Stimulated activated CD4-positive, alpha-beta T cell treated with anti-CD3 and anti-CD28 coated beads, Interleukin-2, amount 100 ng/mL, for 24 hours (primary cell): Measurements from ENCODE around the gene HS3ST2.

ENCODE experiments used
- DNase-seq, 2 donors: peaks; one replicate each; pipeline ENCODE4 v3.0.0-alpha.2; 2020

Gene HS3ST2

DNA sequence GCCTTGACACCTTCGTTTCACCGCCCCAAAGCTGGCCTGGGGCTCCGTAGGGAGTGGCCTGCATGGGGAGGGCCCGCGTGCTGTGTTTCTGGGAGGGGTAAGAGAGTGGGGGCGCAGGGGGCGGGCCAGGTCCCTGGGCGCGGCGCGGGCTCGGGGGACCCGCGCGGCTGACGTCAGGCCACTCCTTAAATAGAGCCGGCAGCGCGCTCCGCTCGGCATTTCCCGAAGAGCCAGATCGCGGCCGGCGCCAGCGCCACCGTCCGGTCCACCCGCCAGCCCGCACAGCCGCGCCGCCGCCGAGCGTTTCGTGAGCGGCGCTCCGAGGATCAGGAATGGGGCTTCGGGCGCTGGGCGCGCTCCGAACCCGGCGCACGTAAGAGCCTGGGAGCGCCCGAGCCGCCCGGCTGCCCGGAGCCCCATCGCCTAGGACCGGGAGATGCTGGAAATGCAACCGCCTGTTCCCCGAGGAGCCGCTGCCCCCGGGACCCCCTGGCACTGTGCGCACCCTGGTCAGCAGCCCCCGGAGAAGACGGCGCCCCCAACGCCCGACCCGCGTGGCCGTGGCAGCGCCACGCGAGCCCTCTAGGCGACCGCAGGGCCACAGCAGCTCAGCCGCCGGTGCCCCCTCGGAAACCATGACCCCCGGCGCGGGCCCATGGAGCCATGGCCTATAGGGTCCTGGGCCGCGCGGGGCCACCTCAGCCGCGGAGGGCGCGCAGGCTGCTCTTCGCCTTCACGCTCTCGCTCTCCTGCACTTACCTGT lies at the start of gene HS3ST2:
Gene HS3ST2 (plus strand): TSS at position 215 of the 763 bp plus-strand sequence. CDS start 449 bp downstream, at position 664.
- DNase-seq, result peak in 1 of 2 donors; percentile 27

DNA sequence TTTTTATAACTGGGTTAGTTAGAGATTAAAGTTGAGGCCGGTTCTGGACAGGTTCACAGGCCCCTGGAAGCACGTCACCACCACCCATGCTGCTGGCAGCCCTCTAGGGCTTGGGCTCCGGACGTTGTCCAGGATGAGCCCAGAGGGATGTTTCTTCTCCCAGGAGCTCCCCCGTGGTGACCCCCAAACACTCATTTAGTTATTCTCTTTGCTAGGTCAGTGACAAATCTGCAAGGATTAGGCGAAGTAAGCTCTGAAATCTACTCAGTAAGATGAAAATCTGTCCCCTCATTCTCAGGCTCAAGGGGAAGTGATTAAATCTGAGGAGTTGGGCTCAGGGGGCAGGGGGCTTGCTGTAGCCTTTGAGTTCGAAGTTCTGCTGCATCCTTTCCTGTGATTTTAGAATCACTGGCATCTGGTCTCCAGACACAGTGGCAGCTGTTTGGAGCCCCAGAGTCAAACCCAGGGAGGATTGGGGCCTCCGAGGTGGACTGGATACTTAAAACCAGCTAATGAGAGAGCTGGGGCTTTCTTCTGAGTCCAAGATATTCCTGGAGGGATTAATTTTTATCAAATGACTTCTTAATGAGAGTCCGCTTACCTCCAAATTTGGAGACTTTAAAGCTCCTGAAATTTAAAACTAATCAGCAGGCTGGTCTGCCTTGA lies 49.2 kb upstream of the HS3ST2 start:
- DNase-seq, result no peak

DNA sequence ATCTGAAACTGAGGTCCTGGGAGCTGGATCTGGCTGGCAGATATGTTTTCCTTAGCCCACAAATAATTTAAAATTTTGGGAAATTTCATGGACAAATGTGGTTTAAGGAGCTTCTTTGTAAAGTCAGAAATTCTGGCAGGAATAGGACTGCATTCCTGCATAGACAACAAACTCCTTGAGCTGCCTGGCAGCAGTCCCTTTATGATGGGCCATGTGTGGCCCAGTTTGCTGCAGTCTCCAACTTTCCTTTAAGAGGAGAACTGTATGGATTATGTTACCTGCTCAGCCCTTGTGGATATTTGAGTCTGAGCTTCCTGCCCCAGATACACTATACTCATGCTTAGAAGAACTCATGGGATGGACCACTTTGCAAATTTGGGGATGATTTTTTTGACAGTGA lies 48.5 kb upstream of the HS3ST2 start:
- DNase-seq, result no peak

DNA sequence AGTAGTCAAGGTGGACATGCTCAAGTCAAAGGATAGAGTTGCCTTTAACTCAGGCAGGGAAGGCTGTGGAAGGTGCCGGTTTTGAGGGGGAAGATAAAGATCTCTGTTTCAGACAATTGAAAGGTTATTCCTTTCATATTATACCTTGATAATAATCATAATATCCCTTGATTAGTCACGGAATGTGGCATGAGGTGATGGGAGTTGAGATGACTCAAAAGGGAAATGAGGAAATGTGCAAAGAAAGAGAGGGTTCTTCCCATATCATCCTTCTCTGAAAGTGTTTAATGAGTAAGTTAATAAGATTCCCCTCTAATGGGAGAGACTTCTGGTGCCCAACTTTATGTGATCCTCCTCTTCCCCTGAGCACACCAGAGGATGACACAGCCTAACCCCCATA lies 43.1 kb upstream of the HS3ST2 start:
- DNase-seq, result no peak

DNA sequence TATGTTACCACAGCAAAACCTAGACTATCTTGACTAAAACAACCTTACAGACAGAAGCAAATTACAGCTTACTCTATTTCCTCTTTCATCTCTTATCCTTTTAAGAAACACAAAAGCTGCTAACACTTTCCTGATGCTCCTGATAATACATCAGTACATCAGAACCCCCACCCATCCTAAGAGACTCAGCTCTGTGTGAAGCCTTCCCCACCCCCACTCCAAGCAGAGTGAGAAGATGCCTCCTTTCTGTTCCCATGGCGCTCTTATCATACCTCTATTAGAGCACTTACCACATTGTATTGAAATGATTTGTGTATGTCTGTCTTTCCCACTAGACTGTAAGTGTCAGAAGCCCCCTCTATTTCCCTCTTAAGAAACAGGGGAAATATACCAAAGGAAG lies 42.4 kb upstream of the HS3ST2 start:
- DNase-seq, result no peak

DNA sequence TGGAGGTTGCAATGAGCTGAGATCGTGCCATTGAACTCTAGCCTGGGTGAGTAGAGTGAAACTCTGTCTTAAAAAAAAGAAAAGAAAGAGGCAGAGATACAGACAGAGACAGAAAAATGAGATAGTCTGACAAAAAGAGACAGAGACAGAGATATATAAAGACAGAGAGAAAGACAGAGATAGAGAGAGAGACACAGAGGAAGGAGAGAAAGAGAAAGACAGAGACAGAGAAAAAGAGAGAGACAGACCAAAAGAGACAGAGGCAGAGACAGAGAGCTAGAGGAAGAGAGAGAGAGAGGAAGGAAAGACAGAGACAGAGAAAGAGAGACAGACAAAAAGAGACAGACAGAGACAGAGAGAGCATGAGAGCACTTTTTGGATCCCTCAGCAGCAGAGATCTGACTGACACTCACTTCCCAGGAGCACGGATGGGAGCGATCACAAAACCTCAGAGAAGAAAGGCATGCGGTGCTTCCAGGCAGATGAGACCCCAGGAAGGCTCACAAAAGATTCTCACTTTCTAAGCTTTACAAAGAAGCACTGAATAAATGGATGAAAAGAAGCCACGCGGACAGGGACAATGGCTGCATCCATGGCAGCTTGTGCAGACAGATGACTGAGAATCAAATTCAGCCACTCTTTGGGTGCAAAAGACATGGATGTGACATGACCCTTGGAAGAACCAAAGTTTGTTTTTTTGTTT lies 38.6 kb upstream of the HS3ST2 start:
- no peak for DNase-seq

DNA sequence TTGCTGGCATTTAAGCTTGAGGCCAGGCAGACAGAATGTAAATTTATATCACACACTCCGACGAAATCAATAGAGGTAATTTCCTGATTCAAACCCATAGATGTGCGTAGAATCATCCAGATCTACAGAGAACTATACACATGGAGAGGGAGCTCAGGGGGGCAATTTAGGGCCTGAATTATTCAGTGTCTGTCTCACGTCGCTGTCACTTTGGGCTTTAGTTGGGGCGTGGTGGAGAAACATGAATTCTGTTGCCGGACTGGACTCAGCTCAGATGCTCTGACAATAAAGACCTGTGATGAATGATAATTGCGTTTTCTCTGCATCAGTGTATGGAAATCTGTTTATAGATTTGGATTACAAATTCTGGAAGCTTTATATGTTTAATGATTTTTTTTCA lies 32.5 kb upstream of the HS3ST2 start:
- DNase-seq, result no peak

DNA sequence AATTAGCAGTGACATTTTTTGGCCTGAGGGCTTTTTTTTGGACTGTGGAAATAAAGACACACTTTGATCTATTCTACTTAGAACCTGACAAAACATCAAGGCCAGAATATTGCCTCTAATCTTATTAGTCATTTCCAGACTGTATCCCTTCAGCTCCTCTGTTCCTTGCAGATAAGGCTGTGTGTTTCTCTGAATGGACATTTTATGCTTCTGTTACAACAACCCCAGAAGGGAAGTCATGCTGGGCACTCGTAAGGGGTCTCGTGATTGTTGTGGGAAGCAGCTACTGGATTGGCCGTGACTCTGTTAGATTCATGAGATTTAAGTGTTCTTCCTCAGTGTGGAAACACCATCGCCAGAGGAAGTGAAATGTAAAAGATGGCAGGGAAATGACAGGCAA lies 31.6 kb upstream of the HS3ST2 start:
- DNase-seq, result no peak

DNA sequence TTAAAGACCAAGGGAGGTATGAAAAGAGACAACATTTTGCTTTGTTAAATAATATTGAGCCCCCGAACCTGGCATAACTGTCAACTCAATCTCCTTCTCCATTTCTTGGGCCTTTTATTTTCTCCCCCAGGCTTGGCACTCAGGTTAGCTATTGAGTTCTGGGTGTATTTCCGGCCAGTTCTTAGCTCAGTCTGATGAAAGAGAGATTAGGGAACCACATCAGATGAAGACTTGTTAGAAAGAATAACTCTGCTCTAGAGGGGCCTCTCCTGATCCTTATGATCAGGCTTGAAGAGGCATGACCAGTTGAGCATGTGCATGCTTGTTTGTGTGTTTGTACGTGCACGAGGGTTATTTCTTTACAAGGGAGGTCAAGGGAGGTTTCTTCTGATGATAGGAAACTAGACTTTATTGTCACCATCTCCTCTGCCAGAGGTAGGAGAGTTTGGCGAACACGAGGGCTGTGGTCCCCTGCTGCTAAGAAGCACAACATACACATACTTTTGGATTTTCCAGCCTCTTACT lies 29.2 kb upstream of the HS3ST2 start:
- no peak for DNase-seq

DNA sequence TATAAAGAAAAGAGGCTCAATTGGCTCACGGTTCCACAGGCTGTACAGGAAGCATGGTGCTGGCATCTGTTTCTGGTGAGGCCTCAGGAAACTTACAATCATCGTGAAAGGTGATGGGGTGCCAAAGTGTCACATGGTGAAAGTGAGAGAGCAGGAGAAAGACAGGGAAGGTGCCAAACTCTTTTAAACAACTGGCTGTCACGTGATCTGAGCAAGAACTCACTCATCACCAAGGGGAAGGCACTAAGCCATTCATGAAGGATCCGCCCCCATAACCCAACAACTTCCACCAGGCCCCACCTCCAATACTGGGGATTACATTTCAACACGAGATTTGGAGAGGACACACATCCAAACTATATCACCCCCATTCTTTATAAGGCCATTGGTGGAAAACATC lies 28.4 kb upstream of the HS3ST2 start:
- DNase-seq, result no peak

DNA sequence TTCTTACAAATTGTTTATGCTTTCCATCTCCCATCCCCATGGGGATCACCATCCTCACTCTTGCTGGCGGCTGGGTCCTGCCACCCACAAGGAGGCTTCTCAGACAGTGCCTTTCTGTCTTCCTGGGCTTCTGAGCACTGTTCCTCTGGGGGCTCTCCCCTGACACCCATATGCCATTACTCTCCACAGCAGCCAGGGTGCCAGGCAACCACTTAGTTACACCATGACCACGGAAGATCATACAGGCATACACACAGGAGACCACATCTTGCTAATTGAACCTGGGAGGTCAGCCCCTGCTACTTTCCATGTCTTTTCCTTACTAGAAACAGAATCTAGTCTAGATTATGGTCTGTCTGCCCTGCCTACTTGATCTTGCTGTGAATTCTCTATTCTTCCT lies 27.7 kb upstream of the HS3ST2 start:
- no peak for DNase-seq

DNA sequence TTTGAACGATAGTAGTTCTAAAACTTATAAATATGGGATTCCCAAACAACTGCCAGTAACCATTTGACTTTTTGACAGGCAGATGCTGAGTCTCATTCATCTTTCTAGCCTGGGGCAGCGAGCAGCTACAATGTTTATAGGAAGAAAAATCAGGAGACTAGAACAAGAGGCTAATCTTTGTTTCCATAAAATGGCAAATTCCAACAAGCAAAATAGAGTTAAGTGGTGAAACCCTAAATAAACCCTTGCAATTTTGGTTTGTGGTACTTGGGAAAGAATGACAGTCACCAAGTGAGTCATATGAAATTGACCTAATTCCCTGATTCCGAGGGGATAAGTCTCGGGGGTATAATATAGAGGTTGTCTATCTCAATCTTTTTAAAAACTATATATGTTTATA lies 27.3 kb upstream of the HS3ST2 start:
- DNase-seq, result no peak

DNA sequence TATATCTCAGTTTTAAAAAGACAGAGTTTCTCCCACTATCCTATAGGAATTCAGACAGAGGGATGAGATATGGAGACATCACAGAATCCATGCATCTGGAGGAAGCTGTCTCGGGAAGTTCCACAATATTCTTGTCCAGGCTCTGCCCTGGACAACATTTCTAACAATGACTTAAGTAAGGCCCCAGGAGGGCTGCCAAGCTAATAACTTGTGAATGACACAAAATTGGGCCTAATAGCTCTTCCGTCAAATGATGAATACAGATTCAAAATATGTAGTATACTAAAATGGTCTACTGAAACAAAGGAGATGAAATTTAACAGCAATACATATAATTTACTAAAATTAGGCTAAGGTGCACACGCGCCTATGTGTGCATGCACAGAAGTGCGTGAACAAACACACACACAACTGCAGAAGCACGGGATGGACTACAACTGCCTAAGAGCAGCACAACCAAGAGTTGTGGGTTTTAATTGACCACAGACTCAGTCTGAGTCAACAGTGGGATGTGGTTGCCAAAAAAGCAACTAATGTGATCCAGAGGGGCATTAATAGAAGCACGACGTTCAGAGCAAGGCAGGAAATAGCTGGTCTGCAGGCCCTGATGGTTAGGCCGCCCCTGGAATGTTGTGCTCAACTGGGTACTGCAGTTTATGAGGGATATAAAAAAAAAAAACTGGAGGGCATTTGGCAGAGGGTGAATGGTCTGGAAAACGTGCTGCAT lies 26.3 kb upstream of the HS3ST2 start:
- DNase-seq, result no peak

DNA sequence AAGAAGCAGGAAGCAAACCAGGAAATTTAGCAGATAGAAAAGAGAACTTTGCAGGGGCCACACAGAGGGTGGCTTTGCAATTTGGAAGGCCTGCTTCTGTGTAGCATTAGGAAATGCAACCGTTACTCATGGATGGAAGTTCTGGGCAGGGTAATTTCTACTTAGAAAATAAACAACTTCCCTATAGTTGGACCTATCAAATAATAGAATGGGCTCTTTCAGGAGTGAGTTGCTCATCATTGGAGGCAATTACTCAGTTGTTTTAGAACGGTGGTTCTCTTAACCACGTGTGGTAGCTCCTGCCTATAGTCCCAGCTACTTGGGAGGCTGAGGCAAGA lies 25.8 kb upstream of the HS3ST2 start:
- DNase-seq, result no peak

DNA sequence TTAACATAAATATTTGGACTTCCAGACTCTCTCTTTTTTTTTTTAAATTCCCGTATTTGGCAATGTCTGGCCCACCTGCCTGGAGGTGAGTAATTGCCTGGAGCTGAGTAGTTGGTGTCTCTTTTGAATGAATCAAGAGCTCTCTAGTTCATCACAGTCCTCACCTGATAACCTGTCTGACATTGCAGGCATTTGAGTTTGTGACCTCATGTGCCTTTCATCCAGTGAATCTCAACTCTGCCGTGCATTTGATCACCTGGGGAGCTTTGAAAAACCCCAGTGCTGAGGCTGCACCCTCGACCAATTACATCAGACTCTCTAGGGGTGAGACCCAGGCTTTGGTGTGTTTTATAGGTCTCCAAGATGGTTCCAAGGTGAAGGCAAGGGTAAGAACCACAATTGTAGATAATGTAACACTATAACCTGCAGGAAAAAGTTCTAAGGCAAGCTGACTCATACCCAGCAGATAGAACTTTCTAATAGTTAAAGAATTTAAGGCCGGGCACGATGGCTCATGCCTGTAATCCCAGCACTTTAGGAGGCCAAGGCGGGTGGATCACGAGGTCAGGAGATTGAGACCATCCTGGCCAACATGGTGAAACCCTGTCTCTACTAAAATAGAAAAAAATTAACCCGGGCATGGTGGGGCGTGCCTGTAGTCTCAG lies 24.5 kb upstream of the HS3ST2 start:
- no peak for DNase-seq

DNA sequence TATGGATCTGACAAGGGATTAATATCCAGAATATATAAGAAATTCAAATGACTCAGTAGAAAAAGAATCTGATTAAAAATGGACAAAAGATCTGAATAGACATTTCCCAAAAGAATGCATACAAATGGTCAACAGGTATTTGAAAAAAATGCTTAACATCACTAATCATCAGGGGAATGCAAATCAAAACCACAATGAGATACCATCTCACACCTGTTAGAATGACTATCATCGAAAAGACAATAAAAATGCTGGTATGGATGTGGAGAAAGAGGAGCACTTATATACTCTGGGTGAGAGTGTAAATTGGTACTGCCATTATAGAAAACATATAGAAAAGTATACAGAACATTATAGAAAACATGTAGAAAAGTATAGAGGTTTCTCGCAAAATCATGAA lies 16.4 kb upstream of the HS3ST2 start:
- no peak for DNase-seq

DNA sequence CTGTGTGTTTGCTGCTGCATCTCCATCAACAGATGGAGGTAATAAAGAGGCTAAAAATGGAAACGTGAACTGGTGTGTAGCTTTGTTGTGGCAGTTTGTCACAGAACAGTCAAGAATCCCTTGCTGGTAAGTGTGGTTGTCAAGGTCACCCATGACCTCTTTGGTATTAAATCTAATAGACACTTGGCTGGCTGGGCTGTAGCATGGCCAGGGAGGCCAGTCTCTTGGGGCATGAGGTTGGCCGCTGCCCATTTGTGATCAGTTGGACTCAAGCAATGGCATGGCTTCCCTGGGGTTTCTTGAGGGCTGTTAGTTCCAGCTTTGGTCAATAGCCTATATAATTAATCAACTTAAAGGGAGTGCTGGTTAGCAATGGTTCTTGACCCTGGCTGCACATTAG lies 14.8 kb upstream of the HS3ST2 start:
- DNase-seq, result no peak

DNA sequence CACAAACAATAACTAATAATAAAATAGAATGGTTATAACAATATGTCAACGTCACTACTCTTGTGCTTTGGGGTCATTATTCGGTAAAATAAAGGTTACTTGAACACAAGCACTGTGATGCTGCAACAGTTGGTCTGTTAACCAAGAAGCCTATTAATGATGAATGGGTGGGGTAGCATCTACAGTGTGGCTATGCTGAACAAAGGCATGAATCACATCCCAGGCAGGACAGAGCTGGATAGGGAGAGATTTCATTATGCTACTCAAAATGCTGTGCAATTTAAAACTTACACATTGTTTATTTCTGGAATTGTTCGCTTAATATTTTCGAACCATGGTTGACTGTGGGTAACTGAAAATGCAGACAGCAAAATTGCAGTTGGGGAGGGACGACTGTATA lies 9.1 kb upstream of the HS3ST2 start:
- DNase-seq, result no peak

DNA sequence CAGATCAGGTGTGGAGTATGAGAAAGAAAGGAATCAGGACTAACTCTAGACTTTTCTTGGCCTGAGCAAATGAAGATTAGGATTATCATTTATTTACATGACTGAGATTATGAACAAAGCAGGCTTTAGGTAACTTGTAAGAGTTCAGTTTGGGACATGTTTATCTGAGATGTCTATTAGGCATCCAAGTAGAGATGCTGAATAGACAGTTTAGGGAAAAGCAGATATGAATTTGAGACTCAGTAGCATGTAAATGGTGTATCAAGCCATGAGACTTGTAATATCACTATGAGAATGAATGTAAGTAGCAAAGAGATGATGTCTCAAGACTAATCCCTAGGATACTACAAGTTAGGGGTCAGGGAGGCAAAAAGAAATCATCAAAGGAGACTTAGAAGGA lies 8.6 kb upstream of the HS3ST2 start:
- no peak for DNase-seq

DNA sequence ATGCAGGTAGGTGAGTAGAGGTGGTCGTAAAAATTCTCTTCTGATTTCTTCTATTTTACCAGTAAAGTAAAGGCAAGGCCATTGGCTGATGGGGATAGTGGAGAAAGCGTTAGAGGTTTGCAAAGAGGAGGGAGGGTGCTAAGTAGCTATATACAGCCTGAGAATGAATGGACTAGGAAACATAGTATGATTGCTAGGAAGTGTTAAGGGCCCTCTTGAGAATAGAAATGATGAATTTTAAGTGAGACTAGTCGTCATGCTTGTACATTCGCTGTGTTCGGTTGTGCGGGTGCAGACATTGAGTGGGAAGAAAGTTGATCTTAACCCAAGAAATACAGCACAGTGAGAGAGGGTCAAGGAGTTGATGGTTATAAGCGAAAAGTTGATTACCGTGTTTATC lies 7.2 kb upstream of the HS3ST2 start:
- DNase-seq, result no peak

DNA sequence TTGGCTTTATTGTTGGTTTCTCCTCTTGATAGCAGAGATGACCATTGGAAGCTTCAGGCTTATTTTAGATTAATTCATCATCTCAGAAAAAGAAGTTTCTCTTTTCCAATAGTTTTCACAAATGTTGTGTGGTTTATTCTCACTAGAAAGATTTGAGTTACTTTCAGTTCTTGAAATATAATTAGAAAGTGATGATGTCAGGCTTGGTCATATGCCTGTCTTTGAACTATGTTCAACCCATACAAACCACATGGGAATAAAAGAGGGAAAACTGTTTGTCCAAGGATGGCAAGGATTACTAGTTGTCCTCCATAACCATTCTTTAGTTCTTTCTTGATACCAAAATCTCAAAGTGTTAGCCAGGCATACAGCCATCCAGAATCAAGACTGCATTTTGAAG lies 3.7 kb upstream of the HS3ST2 start:
- no peak for DNase-seq

DNA sequence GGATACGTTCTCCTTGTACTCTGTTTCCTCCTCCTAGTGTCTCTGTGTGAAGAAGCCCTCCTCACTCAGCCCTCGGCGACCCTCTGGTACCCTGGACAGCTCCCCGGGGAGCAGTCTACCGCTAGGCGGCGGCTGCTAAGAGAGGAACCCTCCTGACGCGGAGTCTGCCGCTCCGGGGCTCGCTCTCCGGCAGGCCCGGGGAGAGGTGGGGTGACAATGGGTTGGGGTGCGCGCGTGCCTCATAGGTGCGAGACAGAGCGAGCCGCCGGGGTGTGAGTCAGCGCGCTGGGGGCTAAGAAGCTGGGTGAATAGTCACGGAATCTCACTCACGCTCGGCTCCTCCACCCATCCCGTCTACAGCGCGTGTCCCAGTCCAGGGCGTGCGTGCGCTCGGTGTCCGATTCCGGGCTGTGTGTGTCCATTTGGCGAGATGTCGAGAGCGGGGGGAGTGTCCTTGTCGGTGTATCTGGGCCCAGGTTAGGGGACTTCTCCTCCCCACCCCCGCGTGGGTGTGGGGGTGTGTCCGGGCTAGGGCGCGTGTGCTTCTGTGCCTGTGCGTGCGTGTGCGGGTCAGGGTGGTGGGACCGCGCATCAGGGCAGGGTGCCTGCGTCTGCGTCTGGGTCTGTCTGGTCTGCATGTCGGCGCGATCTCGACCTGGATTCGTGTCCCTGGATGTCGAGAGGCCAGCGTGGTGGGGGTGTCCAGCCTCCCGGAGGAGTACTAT lies 577 bp upstream of the HS3ST2 start:
- DNase-seq, result peak; percentile 25 to 57
